Astrocyte of the spinal cord (primary cell): Measurements from ENCODE around the gene CDS2.

Source experiments
- DNase-seq: peaks from one replicate; pipeline ENCODE4 v3.0.0; 2011; ENCODE audit warnings: low read depth, low spot score
- H3K4me3 ChIP-seq: 2 replicates; pipeline ENCODE4 v1.5.1; 2011; ENCODE audit warnings: low read depth, mild to moderate bottlenecking, low read length, moderate library complexity
- CTCF ChIP-seq: IDR thresholded peaks from 2 replicates; pipeline ENCODE4 v1.5.1; 2012; ENCODE audit warnings: low read depth, mild to moderate bottlenecking, low read length, inconsistent platforms
- in situ Hi-C: cut with HindIII; loops from 2 replicates; pipeline ENCODE4 v1.10.0; 2017; ENCODE audit warnings: low sequenced_read_pairs

The CDS2 gene

DNA sequence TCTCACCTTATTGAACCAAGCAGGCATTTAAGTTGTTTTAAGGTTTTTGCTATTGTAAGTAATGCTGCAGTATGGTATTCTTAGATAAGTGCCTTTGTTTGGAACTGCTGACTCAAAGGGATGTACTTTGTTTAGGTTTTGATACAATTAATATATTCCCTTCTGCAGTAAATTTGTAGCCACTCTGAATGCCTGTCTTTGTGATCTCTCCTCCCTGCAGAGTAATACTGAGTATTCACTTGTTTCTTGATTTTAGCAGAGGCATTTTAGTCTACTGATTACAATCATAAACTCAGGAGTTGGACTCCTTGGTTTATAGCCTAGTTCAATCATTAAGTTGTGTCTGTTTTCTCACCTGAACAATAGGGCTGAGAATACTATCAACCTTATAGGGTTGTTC is 13.4 kb downstream of the CDS2 start:
- in situ Hi-C loops = no loop called here
- H3K4me3 ChIP-seq = no peak overlapping the region
- TF ChIP-seq CTCF = no peak
- no peak for DNase-seq

- no peak for TF ChIP-seq CTCF
- no peak overlapping the region for H3K4me3 ChIP-seq
- DNase-seq = no peak
- in situ Hi-C loops = no loop called here
These were observed 14.8 kb downstream of the CDS2 start for GRCh38 chr20:5141615-5142014.

DNA sequence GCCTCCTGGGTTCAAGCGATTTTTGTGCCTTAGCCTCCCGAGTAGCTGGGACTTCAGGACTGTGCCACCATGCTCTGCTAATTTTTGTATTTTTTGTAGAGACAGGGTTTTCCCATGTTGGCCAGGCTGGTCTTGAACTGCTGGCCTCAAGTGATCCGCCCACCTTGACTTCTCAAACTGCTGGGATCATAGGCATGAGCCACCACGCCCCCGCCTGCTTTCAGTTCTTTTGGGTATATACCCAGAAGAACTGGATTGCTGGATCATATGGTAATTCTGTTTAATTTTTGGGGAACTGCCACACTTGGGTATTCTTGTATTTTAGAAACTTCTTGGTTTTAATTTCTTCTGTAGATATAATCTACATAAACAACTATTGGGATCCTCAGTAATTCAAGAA is 17.0 kb downstream of the CDS2 start:
- no peak for DNase-seq
- in situ Hi-C loops = no loop called here
- H3K4me3 ChIP-seq = no peak overlapping the region
- TF ChIP-seq CTCF = no peak

DNA sequence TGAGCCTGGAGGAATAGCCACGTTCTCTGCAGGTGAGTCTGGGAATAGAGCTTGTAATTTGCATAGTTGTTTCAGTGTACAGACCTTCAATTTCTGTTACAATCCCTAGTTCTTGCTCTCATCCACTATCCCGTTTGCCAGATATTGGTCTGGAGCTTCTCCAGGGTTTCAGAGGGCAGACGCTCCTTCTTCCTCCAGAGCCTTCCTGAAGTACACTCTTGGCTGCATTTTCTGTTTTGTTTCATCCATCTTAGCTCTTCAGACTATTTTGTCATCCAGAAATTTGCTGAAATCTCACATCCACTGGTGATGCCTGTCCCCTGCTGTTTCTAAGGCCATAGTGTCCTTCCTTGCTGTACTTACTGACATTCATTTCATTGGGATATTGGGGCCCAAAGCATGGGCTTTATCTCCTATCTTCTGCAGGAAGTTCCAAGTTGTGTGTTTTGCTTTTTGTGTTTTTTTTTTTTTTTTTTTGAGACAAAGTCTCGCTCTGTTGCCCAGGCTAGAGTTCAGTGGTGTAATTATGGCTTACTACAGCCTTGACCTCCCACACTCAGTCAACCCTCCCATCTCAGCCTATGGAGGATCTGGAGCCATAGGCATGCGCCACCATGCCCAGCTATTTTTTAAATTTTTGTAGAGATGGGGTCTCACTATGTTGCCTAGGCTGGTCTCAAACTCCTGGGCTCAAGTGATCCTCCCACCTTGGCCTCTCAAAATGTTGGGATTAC is 18.7 kb downstream of the CDS2 start:
- no peak for DNase-seq
- in situ Hi-C loops = no loop called here
- H3K4me3 ChIP-seq = no peak overlapping the region
- no peak for TF ChIP-seq CTCF

GRCh38 chr20:5146099-5146668 is 19.4 kb downstream of the CDS2 start:
- in situ Hi-C loops = no loop called here
- no peak for DNase-seq
- no peak overlapping the region for H3K4me3 ChIP-seq
- no peak for TF ChIP-seq CTCF

DNA sequence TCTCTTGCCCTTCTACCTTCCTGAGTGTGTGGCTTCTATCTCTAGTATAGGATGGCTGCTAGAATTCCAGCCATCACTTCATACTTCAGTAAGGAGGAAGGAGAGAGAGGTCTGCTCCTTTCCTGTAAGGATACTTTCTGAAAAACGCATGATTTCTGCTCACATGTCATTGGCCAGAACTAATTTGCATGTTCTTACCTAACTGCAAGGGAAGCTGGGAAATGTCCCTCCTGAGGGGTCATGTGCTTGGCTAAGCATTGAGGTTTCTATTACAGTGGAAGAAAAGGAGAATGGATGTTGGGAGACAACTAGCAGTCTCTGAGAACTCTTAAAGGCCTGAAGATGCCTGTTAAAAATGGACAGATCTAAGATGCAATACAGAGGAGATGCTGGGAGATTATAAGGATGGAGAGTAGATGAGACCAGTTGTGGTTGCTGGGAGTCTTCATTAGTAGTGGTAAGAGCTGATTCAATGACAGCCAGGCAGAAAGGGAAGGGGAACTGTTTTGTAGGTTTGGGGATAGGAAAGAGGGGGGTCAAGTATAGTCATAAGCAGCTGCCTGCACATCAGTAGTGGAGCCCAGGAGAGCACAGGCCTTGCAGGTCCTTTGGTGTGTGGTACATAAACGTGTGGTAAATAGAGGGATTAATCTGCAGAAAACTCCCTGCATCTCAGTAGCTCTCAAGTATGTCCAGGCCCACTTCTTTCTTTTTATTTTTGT is 20.2 kb downstream of the CDS2 start:
- in situ Hi-C loops = no loop called here
- no peak for TF ChIP-seq CTCF
- no peak overlapping the region for H3K4me3 ChIP-seq
- no peak for DNase-seq
